Ectodermal cell (in vitro differentiated cells): ENCODE data around the gene C4orf51.

Source experiments
- H3K27ac ChIP-seq: 2 replicates; pipeline ENCODE4 v1.7.0; 2013; ENCODE audit warnings: mild to moderate bottlenecking, low read depth, low read length; ENCODE audit not compliant: insufficient read depth, poor library complexity, severe bottlenecking
- H3K27me3 ChIP-seq: 2 replicates; pipeline ENCODE4 v1.7.0; 2013; ENCODE audit warnings: mild to moderate bottlenecking, low read length; ENCODE audit not compliant: insufficient read depth, control insufficient read depth, poor library complexity, severe bottlenecking
- H3K36me3 ChIP-seq: one replicate; pipeline ENCODE4 v1.7.0; 2013; ENCODE audit warnings: low read length; ENCODE audit not compliant: control insufficient read depth, insufficient read depth
- H3K4me1 ChIP-seq: one replicate; pipeline ENCODE4 v1.7.0; 2013; ENCODE audit warnings: low read length; ENCODE audit not compliant: control insufficient read depth, insufficient read depth
- H3K4me3 ChIP-seq: 2 replicates; pipeline ENCODE4 v1.7.0; 2013; ENCODE audit warnings: low read depth, low read length, control low read depth; ENCODE audit not compliant: insufficient read depth
- H3K9me3 ChIP-seq: 2 replicates; pipeline ENCODE4 v1.7.0; 2013; ENCODE audit warnings: mild to moderate bottlenecking, low read length, moderate library complexity; ENCODE audit not compliant: control insufficient read depth
- WGBS, 2 experiments: methylation state at CpG; one replicate each; pipeline ENCODE4 v1.1.7; 2013; ENCODE audit warnings: missing lambda C conversion rate in 2 of 2; 5-methylcytosine and 5-hydroxymethylcytosine counted together

The C4orf51 gene

DNA sequence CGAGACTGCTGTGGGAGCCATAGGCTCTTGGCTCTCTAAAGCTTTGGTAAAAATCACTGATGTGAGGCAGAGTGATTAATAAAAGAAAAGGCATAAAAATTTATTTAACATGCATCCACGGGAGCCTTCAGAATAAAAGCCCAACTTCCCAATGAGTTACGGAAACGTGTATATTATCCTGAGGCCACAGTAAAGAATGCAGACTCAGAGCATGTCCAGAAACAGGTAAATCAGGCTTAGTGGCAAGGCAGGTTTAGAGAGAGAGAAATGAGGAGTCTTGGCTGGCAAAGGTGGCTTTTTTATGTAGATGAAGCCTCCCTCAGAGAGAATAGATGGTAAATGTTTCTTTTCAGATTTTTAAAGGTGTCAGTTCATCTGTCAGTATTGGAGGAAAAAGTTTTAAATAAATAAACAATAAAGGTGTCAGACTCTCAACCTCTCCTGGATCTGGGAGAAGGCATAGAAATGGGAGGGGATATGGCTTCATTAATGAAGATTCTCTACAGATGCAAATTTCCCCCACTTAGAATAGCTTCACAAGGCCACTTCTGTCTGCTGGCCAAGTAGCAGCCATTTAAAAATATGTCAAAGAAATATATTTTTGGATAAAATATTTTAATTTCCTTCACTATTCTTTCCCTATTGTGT is 24.0 kb downstream of the C4orf51 start:
- H3K4me1 ChIP-seq: no peaks in the 10 kb centered on the region
- no peak overlapping the region for H3K27ac ChIP-seq
- H3K27me3 ChIP-seq: no peaks in the 10 kb centered on the region
- no peak overlapping the region for H3K4me3 ChIP-seq
- H3K9me3 ChIP-seq: no peaks in the 10 kb centered on the region
- no peaks in the 10 kb centered on the region for H3K36me3 ChIP-seq
- 45% methylated on average over 4 of the region's 4 CpGs for WGBS, 2 experiments

DNA sequence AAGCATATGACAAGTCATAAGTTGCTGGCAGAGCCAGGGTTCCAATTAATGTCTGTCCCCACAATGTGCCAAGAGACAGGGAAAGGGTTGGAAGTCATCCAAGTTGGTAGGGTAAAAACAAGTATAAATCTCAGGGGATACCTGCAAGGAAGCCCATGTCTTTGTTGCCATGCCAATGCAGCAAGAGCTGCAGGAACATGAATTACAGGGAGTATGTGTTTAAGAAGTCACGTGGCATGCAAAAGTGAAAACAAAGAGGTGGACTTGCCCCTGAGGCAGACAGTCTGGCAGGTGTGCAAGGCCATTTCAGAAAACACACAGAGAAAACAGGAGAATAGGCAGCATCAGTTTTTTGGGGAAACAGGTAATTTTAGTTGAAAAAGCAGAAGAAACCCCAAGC is 29.4 kb downstream of the C4orf51 start:
- Histone ChIP-seq H3K9me3 (no peaks in the 10 kb centered on the region), H3K36me3 (no peaks in the 10 kb centered on the region), H3K4me1 (no peaks in the 10 kb centered on the region), H3K4me3 (no peak overlapping the region), H3K27me3 (no peaks in the 10 kb centered on the region), H3K27ac (no peak overlapping the region)
- 91 to 95% methylated on average over 1 of the region's 1 CpG for WGBS, 2 experiments

DNA sequence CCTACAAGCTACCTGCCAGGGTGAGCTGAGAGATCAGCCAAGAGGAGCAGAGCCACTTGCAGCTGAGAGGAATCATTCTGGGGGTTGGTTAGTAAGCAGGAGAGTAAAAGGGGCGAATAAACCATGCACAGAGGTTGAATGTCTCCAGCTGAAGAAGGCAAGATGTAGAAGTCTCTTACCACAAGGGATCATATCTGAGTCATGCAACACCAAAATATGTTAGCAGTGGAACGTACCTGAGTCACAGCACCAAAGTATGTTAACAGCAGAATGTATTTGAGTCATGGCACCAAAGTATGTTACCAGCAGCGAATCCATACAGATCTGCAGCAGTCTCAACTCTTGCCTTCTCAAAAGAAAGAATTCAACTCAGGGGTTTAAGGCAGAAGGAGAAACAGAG is 29.9 kb downstream of the C4orf51 start:
- H3K27ac ChIP-seq: no peak overlapping the region
- no peaks in the 10 kb centered on the region for H3K9me3 ChIP-seq
- 91 to 96% methylated on average over 3 of the region's 3 CpGs for whole genome bisulfite sequencing, 2 experiments
- no peaks in the 10 kb centered on the region for H3K27me3 ChIP-seq
- no peaks in the 10 kb centered on the region for H3K4me1 ChIP-seq
- no peak overlapping the region for H3K4me3 ChIP-seq
- no peaks in the 10 kb centered on the region for H3K36me3 ChIP-seq

DNA sequence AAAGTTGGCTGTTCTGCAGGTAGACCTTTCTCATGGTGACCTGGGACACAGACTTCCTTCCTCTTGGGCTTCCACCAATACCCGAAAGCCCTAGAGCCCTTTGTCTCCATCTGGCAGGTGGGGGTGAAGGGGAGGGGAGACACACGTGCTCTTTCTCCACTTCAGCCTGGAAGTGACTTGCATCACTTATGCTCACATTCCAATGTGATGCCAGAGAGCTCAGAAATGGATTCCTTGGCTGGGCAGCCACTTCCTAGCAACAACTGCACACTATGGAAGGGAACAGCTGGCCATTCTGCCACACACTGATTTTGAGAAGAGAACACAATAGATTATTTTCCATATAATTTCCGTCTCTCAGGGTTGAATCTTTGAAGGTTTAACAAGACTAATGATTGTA is 36.3 kb downstream of the C4orf51 start:
- Histone ChIP-seq H3K4me3 (no peak overlapping the region), H3K27ac (no peak overlapping the region), H3K27me3 (no peaks in the 10 kb centered on the region), H3K4me1 (peaks cover 8% of the 10 kb centered on the region), H3K9me3 (no peaks in the 10 kb centered on the region), H3K36me3 (no peaks in the 10 kb centered on the region)
- WGBS, 2 experiments: 52 to 82% methylated on average over 2 to 3 of the region's 3 CpGs

DNA sequence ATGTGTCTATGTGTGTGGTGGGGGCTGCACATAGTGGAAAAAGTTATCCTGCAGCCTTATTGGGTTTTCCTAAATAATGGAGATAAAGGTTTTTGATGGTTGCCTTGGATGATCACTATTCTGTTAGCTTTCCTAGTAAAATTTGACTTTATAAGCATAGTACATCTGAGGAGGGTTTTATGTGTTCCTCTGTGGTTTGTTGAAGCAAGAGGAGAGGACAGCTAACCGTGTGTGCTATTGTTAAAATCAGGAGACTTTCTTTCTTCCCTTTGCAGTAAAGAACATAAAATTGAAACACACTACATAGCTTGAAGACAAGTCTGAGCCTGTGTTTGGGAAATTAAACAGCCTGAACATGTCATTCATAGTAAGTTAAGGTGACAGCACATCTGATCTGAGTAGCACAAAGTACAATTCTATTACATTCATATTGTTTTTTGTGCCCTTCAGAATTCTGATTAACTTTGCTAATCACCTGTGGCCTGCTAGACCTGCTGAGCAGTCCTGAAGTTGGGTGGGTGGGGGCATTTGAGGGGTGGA is 36.8 kb downstream of the C4orf51 start:
- peaks cover 8% of the 10 kb centered on the region for H3K4me1 ChIP-seq
- 92% methylated on average over 1 of the region's 1 CpG; no CpG with 5 or more reads in 1 of the 2 experiments for WGBS, 2 experiments

DNA sequence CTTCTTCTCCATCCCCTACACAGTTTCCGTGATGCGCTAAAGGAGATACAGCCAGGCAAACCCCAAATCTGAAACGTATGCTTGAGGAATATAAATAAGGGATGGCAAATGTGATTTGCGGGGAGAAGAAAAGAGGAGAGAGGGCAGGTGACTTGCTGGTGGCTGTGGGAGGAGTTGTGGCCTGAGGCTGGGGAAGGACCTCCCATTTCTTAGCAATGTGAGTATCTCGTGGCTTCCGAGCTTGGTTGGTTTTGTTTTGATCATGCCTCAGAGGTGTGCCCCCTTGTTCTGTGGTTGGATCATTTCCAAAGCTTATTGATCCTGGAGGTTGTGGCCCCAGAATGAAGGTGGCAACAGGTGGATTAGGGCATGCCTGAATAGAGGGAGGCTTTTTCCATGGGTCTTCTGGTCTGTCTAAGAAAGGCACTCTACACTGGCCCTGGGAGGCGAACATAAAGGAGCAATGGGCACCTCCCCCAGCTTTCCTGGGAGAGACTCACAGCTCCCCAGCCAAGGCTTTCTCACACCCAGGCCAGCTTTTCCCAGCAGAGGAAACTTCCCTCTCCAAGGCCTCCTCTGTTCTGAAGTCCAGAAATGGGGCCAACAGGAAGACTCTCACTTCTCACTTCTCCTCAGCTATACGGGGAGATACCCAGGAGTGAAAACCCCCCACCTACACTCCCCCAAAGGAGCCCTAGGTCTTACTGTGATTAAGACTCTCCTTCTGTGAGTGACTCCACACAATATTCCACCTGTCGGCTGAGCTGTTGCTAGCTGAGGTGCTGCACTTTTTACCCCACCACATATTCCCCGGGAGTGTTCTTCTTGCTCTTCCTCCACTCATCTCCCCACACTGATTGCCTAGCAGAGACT is 40.0 kb downstream of the C4orf51 start:
- Histone ChIP-seq H3K9me3 (no peaks in the 10 kb centered on the region), H3K4me3 (no peak overlapping the region), H3K36me3 (no peaks in the 10 kb centered on the region), H3K27ac (peak overlapping the region; percentile 1), H3K4me1 (peaks cover 8% of the 10 kb centered on the region), H3K27me3 (no peaks in the 10 kb centered on the region)
- 78 to 85% methylated on average over 10 of the region's 10 CpGs for WGBS, 2 experiments

More for the DNA sequence above, 36.8 kb downstream of the C4orf51 start:
- H3K27me3 ChIP-seq: no peaks in the 10 kb centered on the region
- no peak overlapping the region for H3K4me3 ChIP-seq
- H3K9me3 ChIP-seq: no peaks in the 10 kb centered on the region
- H3K36me3 ChIP-seq: no peaks in the 10 kb centered on the region
- H3K27ac ChIP-seq: no peak overlapping the region

DNA sequence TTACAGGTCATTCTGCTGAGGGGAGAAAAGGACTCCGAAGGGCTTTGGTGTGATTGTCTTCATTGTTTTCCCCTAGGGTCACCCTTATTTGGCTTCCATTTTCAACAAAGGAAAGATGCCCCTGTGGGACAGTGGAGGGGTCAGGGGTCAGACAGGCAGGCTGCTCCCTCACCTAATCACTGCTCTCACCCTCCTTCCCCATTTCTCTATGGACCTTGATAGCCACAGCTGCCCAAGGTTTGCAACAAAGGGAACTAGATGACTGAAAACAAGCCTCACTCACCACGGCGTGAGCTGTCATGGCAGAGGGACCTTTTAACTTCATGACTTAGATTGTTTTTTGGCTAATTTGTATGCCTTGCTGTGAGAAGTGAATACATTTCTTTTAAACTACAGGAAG is 40.7 kb downstream of the C4orf51 start:
- H3K27ac ChIP-seq: peak overlapping the region; percentile 1
- no peaks in the 10 kb centered on the region for H3K36me3 ChIP-seq
- no peaks in the 10 kb centered on the region for H3K9me3 ChIP-seq
- no peaks in the 10 kb centered on the region for H3K27me3 ChIP-seq
- peaks cover 8% of the 10 kb centered on the region for H3K4me1 ChIP-seq
- WGBS, 2 experiments: 52 to 64% methylated on average over 3 of the region's 3 CpGs
- H3K4me3 ChIP-seq: no peak overlapping the region

DNA sequence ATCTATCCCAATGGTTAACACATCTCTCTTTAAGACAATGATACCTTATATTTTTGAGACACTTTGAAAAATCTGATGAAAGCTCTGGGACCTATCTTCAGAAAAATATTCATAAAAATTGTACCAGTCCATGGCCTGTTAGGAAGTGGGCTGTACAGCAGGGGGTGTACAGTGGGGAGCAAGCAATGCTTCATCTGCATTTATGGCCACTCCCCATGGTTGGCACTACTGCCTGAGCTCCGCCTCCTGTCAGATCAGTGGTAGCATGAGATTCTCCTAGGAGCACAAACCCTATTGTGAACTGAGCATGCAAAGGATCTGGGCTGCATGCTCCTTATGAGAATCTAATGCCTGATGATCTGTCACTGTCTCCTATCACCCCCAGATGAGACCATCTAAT is 42.6 kb downstream of the C4orf51 start:
- Histone ChIP-seq H3K4me3 (no peak overlapping the region), H3K4me1 (peaks cover 8% of the 10 kb centered on the region), H3K27me3 (no peaks in the 10 kb centered on the region), H3K27ac (no peak overlapping the region), H3K9me3 (no peaks in the 10 kb centered on the region), H3K36me3 (no peaks in the 10 kb centered on the region)
- 93 to 95% methylated on average over 1 of the region's 1 CpG for WGBS, 2 experiments

DNA sequence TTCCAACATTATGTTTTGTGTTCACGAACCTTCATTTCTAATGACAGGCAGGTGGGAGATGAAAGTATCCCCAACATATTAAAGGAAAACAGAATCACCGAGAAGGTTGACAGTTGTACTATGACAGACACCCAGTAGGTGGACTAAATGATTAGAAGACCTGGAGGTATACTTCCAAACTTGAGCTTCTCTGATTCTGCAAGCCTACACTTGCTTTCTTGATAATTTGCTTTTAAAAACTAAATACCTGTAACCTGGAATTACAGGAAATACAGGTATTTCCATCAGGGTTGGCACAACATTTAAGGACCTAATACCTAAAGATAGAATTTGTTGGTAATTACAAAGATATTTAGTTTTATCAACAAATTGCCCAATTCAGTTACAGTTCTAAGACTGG is 43.4 kb downstream of the C4orf51 start:
- no peak overlapping the region for H3K4me3 ChIP-seq
- H3K9me3 ChIP-seq: no peaks in the 10 kb centered on the region
- H3K27ac ChIP-seq: no peak overlapping the region
- peaks cover 8% of the 10 kb centered on the region for H3K4me1 ChIP-seq
- no peaks in the 10 kb centered on the region for H3K27me3 ChIP-seq
- 92 to 96% methylated on average over 2 of the region's 2 CpGs for WGBS, 2 experiments
- H3K36me3 ChIP-seq: no peaks in the 10 kb centered on the region

DNA sequence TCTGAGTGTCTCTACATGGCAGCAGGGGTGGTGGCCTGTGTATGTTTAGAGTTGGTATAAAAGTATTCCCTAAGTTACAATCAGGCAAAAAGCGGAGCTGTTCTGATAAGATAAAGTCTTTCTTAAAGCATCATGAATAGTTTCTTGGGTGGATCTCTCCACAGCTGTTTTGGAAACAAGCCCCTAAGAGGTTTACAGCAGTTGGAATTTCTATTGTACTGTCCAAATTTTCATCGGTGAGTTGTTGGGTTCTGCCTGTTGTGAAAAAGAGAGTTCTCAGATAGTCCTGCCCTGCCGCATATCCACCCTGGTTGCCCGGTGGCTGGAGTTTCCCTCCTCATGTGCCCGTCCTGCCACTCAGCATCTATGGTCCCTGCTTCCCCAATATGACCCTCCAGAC is 50.1 kb downstream of the C4orf51 start:
- Histone ChIP-seq H3K27ac (no peak overlapping the region), H3K36me3 (no peaks in the 10 kb centered on the region), H3K27me3 (no peaks in the 10 kb centered on the region), H3K4me3 (no peak overlapping the region), H3K9me3 (no peaks in the 10 kb centered on the region), H3K4me1 (peaks cover 7% of the 10 kb centered on the region)
- WGBS, 2 experiments: 92% methylated on average over 5 of the region's 5 CpGs
